ELF-1 (cell line): ENCODE measurements around the gene PCTP.

Source experiments
- DNase-seq: peaks from one replicate; pipeline ENCODE4 v3.0.0-alpha.2; 2016; ENCODE audit warnings: low read depth, low spot score

PCTP gene

DNA sequence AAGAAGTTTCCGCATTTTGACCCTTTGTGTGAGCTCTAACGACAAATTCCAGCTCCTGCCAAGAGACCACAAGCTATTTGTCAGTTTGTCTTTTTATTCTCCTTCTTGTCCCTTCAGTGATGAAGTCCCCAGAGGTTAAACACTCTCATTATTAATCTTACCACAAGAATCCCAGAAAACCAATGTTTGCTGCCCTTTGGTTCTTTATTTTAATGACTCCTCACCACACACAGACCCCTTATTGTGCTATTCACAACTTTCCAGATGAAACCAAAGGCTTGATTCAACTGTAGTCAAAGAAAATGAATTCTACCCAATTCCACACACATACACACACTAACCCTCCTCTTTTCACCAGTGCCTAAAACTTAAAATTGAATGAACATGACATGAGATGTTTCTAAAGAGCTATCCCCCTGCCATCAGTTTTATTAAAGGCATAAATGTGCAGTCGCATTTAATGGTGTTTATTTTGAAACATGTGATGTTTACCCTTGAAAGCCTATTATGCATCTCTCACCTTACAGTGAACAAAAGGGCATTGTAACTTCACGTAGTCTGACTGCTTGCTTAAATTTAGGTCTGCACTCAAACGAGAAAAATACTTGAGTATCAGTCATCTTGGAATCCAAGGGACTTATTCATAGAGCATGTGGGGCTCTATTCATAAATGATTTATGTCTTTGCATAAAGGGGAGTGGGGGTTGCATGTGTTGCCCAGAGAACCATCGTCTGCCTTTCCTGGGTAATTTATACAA, 44.1 kb downstream of the PCTP start:
- no peak for DNase-seq

GRCh38 chr17:55806745-55807495, 56.1 kb downstream of the PCTP start:
- DNase-seq = no peak

DNA sequence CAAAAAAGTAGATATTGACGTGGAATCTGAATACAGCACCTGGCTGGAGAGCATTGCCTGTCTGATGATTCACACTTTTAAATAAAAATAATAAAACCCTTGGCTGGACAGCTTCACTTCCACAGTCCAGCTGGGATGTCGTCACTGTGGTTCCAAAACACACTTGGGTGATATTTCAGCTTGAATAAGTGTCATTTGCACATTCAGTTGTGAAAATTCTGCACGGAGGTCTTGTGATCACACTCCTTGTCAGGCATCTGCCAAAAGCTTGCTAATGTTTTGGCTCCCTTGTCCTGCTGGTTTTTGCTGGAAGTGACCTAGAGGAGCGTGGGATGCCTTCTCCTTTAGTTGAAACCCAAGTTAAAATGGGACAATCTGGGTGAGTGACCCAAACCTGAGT, 60.7 kb downstream of the PCTP start:
- DNase-seq = no peak

DNA sequence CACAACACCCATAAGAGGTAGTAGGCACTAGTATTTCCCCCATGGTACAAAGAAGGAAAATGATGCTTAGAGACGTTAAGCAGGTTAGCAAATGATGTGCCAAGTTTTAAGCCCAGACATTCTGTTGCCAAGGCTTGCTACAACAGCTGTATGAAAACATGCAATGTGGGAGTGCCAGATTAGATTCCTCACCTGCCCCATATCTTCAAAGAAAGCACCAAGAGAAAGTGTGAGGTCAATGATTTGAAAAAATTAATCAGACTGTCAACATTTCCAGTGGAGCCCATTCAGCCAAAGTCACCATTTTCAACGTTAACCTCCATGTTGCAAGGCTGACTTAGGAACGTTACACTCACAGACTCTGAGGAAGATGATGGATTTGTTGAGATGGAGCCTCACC, 61.5 kb downstream of the PCTP start:
- no peak for DNase-seq

GRCh38 chr17:55813944-55814343, 63.1 kb downstream of the PCTP start:
- DNase-seq = no peak

GRCh38 chr17:55814377-55814776, 63.5 kb downstream of the PCTP start:
- no peak for DNase-seq

DNA sequence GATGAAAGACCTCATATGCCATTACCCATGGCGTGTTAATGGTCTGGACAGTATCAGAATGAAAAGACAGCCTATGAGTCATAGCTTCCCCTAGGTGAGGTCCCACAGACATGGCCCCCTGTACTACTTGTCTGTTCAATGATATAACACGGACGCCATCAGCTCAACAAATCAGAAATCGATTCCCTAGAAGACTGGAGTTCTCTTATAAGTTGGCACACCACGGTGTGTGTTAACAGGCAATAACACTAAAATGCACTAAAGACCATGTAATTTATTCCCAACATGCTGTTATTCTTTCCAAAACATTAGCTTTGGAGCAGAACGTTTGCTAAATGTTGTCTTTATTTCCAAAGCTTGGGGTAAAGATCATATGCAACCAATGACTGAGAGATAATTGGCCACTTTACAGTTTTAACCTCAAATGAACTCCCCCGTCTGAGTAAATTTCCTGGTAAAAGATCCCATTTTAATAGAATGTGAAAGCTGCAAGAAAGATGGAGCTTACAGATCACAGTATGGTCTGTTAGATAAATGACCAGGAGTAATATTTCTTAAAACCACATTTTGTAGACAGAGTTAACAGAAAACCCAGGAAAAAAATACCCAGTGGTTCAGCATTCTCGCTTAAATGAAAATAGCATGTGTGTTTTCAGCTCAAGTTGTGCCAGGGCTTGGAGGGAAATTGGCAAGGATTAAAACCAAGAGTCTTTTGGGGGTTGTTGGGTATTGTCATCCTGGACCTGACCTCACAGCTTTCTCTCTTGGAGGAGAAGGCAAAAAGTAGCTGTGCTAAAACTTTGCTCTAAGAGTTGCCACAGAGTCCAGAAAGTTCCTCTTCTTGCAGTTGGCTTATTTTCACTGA, 65.9 kb downstream of the PCTP start:
- DNase-seq = no peak

GRCh38 chr17:55817397-55817709, 66.5 kb downstream of the PCTP start:
- no peak for DNase-seq

DNA sequence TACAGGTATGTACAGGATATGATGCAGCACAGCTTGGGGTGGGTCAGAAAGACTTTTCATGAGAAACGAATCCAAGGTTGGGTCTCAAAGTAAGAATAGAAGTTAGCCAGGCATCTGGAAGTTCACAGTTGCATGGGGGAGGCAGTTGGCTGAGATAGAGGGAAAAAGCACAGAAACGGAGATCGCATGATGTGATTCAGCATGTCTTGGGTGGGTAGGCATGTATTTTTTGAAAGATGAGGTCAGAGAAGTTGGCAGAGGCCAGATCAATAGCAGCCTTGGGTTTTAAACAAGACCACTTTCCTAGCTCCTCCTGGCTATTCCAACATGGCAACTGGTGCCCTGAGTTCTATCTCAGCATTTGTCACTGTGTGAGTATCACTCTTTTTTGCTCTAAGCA, 67.2 kb downstream of the PCTP start:
- DNase-seq = no peak

- no peak for DNase-seq
These were observed 67.9 kb downstream of the PCTP start for GRCh38 chr17:55818451-55819375.

DNA sequence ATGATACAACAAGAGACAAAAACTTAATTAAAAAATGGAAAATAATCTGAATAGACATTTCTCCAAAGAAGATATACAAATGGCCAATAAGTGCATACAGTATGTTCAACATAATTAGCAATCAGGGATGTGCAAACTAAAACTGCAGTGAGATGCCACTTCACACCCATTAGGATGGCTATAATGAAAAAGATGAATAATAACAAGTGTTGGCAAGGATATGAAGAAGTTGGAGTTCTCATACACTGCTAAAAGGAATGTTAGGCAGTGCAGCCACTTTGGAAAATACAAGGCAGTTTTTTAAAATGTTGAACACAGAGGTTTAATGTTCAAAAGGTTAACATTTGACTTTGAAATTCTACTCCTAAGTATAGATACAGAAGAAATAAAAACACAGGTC, 69.8 kb downstream of the PCTP start:
- DNase-seq = no peak

- DNase-seq = no peak
These were observed 71.2 kb downstream of the PCTP start for GRCh38 chr17:55822028-55822427.

GRCh38 chr17:55825213-55825612, 74.4 kb downstream of the PCTP start:
- DNase-seq = no peak
